Nucleus accumbens (tissue), 56 donors: Measurements from ENCODE around the gene CDC14C.

Experiments used
- DNase-seq, 56 donors: peaks; one replicate each; lab custom pipeline; 2025; lab: John Stamatoyannopoulos, UW

The CDC14C gene

DNA sequence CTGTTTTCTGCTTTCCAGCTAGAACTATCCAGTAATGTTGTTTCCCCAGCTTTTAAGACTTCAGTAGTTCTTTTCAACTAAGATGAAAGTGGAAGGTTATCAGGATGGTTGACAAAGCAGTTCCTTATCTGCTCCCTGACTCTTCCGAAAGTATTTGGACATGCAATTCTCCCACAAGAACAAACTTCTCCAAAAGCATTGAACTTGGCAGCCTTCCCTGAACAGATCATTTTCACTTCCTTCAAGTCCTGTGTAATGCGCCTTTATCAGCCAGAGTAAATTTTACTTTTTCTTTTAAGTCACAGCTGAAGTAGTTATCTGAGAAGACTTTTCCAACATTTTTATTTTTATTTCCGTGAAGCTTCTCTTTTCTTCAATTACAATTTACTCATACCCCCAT is 39.7 kb downstream of the CDC14C start:
- peak in 1 of 56 donors; percentile 0 for DNase-seq

DNA sequence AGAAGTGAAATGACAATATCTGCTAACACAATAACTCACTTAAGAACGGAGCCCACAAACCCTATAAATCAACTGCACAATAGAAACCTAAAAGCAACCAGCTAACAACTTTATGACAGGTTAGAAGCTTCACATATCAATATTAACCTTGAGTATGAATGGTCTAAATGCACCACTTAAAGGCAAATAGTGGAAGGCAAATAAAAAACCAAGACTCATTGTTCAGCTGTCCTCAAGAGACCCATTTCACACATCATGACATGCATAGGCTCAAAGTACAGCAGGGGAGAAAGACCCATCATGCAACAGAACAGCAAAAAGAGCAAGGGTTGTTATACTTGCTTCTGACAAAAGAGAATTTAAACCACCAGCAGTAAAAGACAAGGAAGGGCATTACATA is 46.8 kb downstream of the CDC14C start:
- no peak for DNase-seq

- DNase-seq, result no peak
Observed at GRCh38 chr7:48976253-48976652, 51.9 kb downstream of the CDC14C start.

- DNase-seq, result no peak
Observed at GRCh38 chr7:48976850-48977249, 52.5 kb downstream of the CDC14C start.
